ENCODE data around the gene SIAH2. TPM values are rescaled to one million over a fixed set of nuclear protein-coding genes. Genes with fewer than 3 reads are reported as not detected.

Gene SIAH2
- polyA plus RNA-seq, 5 donors = 19.4 to 24.1 (median 21.5) TPM

DNA sequence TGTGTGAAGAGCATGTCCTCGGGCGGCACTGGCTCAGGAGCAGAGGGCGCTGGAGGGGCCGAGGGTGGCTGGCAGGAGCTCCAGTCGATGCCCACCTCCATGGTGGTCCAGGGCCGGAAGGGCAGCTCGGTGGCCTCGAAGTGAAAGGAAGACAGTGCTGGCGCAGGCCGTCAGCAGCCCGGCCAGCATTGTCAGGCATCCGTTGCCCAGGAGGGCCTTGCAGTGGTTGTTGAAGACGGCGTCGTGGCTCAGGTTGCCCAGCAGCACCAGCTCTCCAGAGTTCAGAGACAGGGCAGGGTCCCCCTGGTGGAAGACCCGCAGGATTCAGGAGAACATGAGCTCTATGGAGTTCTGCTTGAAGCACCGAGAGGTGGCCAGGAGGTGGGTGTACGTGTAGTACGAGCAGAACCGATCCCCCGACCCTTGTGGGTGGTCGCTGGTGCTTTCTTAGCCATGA, 16.5 kb upstream of the SIAH2 start:
- DNase-seq = no peak

DNA sequence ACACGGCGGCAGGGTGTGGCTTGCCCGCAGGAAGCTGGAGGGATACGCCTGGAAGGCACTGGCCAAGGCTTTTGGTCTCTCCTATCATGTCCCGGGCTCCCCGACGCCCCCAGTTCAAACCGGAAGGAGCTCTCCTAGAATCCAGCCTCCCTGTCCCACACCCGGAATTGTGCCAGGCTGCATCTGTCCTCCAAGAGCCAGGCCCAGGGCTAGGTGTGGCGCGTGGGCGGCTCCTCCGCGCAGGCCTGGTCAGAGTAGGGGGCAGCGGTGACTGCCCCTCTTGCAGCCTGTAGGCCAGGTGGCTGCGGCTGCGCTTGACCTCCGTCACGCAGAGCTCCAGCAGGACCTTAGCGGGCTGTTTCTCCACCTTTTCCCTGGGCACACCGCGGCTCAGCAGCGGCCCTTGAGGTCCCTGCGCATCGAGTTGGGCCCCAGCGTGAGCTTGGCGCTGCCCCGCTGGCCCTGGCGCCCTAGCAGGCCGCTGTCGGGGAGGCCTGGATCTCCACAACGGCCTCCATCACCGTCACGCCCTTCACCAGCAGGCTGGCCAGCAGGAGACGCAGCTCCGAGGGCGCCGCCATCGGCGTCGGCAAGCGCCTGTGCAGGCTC, 15.9 kb upstream of the SIAH2 start:
- no peak for DNase-seq

DNA sequence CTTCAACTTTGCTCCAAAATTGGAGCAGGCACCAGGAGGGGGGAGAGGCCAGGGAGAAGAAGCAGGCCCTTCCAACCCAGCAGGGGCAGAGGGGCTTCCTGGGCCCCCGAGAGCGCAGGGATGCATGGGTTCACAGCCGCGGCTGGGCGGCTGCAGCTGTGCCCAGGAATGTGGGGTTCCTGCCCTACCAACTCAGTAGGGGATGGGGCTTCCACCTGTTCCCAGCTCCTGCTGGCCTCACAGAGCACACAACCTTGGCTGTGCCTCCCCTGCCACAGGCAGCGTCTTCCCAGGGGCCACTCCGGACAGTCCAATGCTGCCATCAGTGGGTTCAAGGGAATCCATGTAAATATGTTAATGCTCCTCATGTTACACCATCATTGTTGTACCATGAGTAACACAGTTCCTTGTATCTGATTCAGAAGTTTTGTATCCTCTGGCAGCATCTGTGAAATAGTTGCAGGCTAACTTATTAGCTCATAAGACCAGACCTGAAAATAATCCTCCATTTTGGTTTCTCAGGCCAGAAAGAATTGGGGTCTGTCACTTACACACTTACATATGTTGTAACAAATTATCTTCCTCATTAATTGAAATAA, 12.1 kb upstream of the SIAH2 start:
- no peak for DNase-seq

- no peak for DNase-seq
These were observed 10.7 kb upstream of the SIAH2 start for GRCh38 chr3:150773616-150774192.

DNA sequence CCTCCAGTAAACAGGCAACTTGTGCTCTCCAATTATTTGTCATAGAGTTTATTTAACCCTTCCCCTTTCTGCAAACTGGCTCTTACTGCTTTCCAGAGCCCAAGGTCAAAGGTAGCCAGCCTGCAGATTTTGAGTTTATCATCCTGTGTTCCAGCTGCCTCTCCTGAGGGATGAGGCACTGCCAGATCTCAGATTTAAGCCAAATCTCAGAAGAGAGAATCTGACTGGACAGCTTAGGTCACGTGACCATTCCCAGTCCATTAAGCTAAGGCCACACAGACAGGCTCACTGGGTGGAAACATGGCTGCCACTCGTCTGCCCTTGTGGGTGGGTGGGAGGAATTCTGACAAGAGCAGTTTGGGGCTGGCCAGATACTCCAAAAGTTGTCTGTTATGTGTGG, 8.6 kb upstream of the SIAH2 start:
- no peak for DNase-seq

GRCh38 chr3:150770681-150771080, 7.7 kb upstream of the SIAH2 start:
- DNase-seq = no peak

DNA sequence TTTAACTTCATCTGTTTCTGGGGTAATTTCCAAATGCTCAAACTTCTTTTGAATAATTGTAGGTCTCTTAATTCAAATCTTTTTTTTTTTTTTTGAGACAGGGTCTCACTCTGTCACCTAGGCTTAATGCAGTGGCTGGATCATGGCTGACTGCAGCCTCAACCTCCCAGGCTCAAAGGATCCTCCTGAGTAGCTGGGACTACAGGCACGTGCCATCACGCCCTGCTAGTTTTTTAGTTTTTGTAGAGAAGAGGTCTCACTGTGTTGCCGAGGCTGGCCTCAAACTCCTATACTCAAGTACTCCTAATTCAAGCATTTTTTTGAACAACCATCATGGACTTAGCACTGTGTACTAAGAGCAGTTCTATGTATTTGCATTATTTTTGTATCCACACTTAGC, 3.8 kb upstream of the SIAH2 start:
- no peak for DNase-seq

DNA sequence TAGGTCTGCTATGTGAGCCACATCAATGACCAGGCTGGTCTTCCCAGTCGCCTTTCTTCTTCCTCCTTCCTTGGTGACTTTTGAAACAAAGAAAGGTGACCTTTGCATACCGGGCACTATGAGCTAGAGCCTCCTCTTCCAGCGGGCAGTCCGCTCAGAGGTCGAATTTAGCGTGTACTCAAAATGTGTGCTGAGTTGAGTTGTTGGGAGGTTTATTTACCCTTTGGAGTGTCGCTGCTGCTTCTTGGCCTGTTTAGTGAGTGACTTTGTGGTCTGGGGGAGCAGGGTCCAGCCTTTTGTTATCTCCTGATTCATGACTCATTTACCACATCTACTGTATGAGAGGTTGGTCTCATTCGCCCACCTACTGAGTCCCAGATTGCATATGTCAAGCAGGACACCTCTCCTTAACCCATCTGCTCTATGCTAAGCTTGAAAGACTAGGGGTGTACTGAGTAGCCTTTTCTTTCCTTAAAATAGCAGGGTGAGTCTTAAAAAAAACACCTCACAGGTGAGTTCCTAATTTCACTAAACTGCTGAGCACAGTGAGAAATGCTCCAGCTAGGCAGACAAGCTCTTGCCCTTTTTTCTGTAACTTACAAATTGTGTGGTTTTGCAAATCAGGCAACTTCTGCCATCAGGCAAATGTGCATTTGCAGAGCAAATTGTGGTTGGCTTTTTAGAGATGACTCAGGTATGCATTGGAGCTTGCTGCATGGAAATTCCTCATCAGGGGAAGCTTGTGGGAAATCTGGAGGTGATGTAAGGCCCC, 3.2 kb upstream of the SIAH2 start:
- DNase-seq = no peak

DNA sequence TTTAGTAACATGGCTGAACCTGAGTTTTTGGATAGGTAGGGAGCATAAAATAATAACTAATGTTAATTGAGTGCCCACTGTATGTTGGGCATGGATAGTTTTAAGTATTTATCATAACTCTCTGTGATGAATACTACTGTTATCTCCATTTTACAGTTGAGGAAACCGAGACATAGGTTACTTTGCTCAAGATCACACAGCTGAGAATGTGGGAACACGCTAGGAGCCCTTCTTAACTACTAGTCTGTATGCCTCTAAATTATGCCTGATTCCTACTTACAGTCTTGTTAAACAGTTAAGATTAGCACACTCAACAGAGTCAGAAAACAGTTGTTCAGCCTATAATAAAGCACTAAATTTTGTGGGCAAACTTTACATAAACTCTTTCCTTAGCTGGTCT, 2.0 kb upstream of the SIAH2 start:
- DNase-seq = no peak

DNA sequence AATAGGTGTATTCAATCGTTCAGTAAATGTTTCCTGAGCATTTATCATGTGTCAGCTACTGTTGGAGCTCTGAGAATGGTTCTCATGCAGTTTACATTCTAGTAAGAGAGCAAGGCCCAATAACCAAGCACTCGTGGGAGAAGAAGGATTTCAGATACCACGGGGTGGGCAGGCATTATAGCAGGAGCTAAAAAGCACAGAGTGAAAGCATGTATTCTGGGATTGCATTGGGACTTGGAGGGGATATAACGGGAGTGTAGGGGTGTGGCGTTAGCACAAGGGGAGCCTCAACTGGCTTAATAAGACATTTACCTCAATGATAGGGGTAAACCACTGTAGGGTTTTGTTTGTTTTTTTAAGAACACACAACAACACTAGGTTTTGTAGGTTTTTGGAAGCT, 1.6 kb upstream of the SIAH2 start:
- DNase-seq = no peak

DNA sequence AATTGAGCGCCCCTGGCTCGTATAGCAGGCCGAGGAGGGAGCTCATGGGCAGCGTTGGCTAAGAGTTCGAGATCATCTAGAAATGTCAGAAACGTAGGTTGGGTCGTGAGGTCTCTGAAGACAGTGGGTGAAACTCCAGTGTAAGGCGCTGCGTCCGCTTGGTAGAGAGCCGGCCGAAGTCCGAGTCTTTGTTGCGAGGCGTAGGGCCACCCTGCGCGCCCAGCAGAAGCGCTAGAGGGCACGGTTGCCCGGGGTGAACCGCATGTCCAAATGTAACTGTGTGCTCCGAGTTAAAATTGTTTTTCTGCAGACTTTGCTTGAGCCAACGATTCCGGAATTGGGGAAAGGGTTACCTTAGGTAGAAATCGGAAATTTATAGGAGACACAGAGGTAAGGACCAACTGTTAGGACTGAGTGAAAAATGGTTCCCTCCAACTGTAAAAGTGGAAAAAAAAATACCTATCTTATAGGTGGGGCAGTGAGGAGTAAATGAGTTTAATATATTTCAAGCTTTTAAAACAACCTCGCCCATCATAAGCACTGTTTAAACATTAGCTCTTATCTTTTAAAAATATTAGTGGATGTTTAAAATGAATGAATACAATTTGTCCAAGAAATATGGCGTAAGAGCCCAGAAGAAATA, 993 bp upstream of the SIAH2 start:
- peak in 1 of 2 donors; percentile 55 for DNase-seq

- peak in 1 of 2 donors; percentile 19 for DNase-seq
These were observed 277 bp downstream of the SIAH2 start for GRCh38 chr3:150762662-150763121.

DNA sequence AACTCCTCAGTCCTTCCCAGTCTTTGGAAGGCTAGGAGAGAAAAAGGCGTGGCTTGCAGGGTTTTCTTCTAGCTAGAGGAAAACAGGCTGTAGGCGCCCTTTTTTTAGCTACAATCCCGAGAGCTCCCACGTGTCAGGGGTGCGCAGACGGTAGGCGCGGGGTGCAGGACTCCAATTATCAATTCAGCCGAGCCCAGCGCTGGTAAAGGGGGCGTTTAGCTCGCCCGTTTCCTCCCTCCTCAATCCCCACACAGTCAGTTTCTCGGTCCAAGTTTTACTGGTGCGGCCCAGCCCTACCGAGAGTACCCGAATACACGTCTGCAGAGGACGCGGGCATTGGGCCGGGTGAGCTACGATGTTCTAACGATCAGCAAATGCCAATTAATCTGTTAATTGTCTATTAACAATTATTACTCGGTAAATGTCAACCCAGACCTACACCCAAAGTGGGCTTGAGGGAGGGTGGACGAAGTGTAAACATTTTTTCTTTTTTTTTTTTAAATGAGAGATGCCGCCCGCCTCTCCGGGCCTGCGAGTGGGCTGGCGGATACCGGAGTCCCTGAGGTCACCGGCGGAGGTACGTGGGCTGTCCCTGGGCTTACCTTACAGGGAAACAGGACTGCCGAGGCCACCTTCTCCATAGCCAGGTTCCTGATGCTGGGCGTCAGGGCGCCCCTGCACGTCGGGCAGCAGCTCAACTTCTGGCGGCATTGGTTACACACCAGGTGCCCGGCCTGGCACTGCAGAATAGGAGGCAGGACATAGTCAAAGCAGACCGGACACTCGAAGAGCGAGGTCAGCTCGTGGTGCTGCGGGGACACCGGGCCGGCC, 923 bp downstream of the SIAH2 start:
- peak; percentile 51 to 60 for DNase-seq

- DNase-seq = no peak
These were observed 2.4 kb downstream of the SIAH2 start for GRCh38 chr3:150760431-150761200.

- no peak for DNase-seq
These were observed 3.0 kb downstream of the SIAH2 start for GRCh38 chr3:150759947-150760346.

GRCh38 chr3:150759319-150759718, 3.6 kb downstream of the SIAH2 start:
- no peak for DNase-seq

DNA sequence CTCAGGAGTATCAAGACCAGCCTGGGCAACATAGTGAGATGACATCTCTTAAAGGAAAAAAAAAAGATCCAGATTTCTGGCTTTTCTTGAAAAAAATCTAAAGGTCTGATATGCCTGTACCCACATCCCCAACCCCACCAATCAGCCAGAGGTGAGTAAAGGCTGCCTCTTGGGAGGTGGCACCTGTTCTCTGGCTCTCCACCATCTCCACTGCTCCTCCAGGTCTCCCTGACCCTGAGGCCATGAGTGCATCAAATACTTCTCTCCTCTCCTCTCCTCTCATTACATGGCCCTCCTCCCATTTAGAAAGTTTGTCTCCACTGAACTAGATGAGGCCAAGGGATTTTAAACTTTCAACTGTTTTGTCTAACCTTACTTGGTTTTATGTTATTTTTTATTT, 5.2 kb downstream of the SIAH2 start:
- DNase-seq = no peak

DNA sequence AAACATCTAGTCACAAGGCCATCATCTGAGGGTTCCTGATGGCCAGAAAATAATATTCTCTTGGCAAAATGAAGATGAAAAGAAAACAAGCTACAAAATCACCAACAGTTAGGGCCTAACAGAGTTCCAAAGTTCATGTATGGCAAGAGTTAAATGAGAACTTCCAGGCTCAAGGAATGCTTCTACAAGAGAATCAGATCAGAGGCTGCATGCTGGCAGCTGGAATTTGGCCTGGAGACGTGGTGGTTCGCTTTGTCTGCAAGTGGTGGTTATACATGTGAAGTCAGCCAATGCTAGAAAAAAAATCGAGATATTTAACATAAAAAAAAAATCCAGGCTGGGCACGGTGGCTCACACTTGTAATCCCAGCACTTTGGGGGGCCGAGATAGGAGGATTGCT, 5.6 kb downstream of the SIAH2 start:
- no peak for DNase-seq

DNA sequence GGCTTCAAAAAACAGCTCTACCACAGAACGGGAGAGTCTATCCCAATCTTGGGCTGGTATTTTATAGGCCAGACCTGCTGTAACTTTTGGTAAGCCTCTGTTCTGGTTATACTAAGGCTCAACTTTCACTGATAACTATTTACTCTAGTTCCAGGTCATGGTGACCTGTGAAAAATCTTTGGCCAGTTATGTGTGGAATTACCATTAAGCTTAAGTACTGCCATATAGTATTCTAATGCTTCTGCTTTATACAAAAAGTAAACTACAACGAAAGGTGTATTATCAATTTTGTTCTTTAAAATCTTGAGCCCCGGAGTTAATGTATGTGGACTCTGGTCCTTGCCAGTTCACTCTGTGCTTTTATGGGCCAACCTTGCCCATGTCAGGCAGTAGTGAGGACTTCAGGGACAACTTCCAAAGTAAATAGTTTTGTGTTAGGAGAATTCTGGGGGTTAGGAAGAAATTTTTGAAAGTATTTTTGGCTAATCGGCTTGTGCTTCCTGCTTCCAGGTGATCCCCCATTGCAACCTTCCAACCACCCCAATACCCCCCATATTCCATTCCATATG, 6.4 kb downstream of the SIAH2 start:
- DNase-seq = no peak

DNA sequence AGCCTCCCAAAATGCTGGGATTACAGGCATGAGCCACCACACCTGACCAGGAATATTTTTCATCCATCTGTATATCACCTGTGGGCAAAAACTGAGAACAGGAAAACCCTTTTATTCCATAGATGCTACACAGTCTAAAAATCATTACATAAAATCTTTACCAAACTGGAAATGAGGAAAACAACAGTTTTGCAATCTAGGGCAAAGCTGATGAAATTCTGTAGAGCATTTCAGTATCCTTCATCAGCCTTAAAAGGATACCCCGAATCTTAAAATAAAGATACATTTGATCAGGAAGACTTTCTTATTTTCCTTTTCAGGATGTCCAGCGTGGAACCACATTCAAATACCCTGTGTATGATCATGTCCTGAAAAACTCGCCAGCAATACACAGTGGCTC, 7.1 kb downstream of the SIAH2 start:
- DNase-seq = no peak
